ENCODE data around the gene MTRFR.

GRCh38 chr12:123200414-123200813 is 32.8 kb upstream of the MTRFR start:
- TF ChIP-seq, protein P1, sequence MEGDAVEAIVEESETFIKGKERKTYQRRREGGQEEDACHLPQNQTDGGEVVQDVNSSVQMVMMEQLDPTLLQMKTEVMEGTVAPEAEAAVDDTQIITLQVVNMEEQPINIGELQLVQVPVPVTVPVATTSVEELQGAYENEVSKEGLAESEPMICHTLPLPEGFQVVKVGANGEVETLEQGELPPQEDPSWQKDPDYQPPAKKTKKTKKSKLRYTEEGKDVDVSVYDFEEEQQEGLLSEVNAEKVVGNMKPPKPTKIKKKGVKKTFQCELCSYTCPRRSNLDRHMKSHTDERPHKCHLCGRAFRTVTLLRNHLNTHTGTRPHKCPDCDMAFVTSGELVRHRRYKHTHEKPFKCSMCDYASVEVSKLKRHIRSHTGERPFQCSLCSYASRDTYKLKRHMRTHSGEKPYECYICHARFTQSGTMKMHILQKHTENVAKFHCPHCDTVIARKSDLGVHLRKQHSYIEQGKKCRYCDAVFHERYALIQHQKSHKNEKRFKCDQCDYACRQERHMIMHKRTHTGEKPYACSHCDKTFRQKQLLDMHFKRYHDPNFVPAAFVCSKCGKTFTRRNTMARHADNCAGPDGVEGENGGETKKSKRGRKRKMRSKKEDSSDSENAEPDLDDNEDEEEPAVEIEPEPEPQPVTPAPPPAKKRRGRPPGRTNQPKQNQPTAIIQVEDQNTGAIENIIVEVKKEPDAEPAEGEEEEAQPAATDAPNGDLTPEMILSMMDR (IDR thresholded peaks at IDR 0.05): no peak
- TF ChIP-seq POLR2A (IDR thresholded peaks at IDR 0.05): no peak

Data from adrenal gland (tissue), 5 donors.